GM12878 (cell line): Measurements from ENCODE around the gene IL5. TPM values are rescaled to one million over a fixed set of nuclear protein-coding genes. Genes with fewer than 3 reads are reported as not detected.

Source experiments
- ATAC-seq: fragments of 200-7000 bp; cut with Tn5 transposase; 3 replicates; pipeline ENCODE4 v1.9.1; 2020; ENCODE audit warnings: mild to moderate bottlenecking, moderate library complexity
- BruUV-seq: library from RNA; stranded (reverse); fragments of 400-500 nt; replicated peaks from 2 replicates; lab custom pipeline; 2021; lab: Mats Ljungman, UMichigan
- CTCF ChIA-PET: fragments of 300-600 bp; sonication (Branson Sonifier 250); formaldehyde crosslinking; extraction: SDS; loops from one replicate; lab custom pipeline; 2021; ENCODE audit warnings: inconsistent platforms; lab: Yijun Ruan, JAX
- POLR2A ChIA-PET: fragments of 350-600 bp; formaldehyde crosslinking; extraction: SDS; loops from one replicate; lab custom pipeline; 2021; ENCODE audit warnings: inconsistent platforms; lab: Charles Lee
- RAD21 ChIA-PET: fragments of 300-600 bp; sonication (Branson Sonifier 250); formaldehyde crosslinking; loops from one replicate; lab custom pipeline; 2023; ENCODE audit warnings: antibody characterized with exemption; ENCODE audit not compliant: unreplicated experiment; lab: Charles Lee
- SMC1A ChIA-PET: fragments of 300-600 bp; sonication (Branson Sonifier 250); formaldehyde crosslinking; loops from one replicate; lab custom pipeline; 2023; ENCODE audit not compliant: unreplicated experiment, uncharacterized antibody; lab: Charles Lee
- DNase-seq: peaks from one replicate; pipeline ENCODE4 v3.0.0-alpha.2; 2011; ENCODE audit warnings: low read depth, low spot score
- FAIRE-seq: peaks from 3 replicates; lab custom pipeline; 2011; peaks lifted over from hg19 to GRCh38; lab: Jason Lieb, UNC
- H2AFZ ChIP-seq: 2 replicates; pipeline ENCODE4 v1.6.0; 2011; ENCODE audit warnings: low read depth, low read length, control low read depth; ENCODE audit not compliant: control insufficient read depth
- H3K27ac ChIP-seq: 2 replicates; pipeline ENCODE4 v1.5.1; 2011; ENCODE audit warnings: control low read depth; ENCODE audit not compliant: control insufficient read depth, insufficient read depth
- H3K27me3 ChIP-seq, 2 experiments: replicated peaks in 1 of 2; 2 replicates each; pipeline versions ENCODE4 v1.6.0 to v1.6.1; 2011; ENCODE audit warnings: low read length in 1 of 2; ENCODE audit not compliant: control insufficient read depth in 2 of 2, insufficient read depth in 2 of 2
- H3K36me3 ChIP-seq, 2 experiments: 2 replicates each; pipeline ENCODE4 v1.5.1; 2011; ENCODE audit warnings: low read length in 1 of 2; ENCODE audit not compliant: control insufficient read depth in 2 of 2, insufficient read depth in 2 of 2
- H3K4me1 ChIP-seq: 2 replicates; pipeline ENCODE4 v1.6.1; 2011; ENCODE audit warnings: mild to moderate bottlenecking, low read length, moderate library complexity, mixed read lengths; ENCODE audit not compliant: control insufficient read depth, insufficient read depth
- H3K4me2 ChIP-seq: 2 replicates; pipeline ENCODE4 v1.6.0; 2011; ENCODE audit warnings: control low read depth; ENCODE audit not compliant: control insufficient read depth, insufficient read depth
- H3K4me3 ChIP-seq: fragments of 200-600 bp; sonication (generic); 2 replicates; pipeline ENCODE4 v1.5.1; 2016
- H3K79me2 ChIP-seq: 2 replicates; pipeline ENCODE4 v1.6.0; 2011; ENCODE audit warnings: low read length; ENCODE audit not compliant: control insufficient read depth, insufficient read depth
- H3K9ac ChIP-seq: 2 replicates; pipeline ENCODE4 v1.8.0; 2011; ENCODE audit warnings: low read length, control low read depth, mixed read lengths; ENCODE audit not compliant: control insufficient read depth, insufficient read depth
- H3K9me3 ChIP-seq: replicated peaks from 3 replicates; pipeline ENCODE4 v1.5.1; 2011; ENCODE audit warnings: mild to moderate bottlenecking, low read length; ENCODE audit not compliant: control insufficient read depth, insufficient read depth
- H4K20me1 ChIP-seq: 2 replicates; pipeline ENCODE4 v1.6.0; 2011; ENCODE audit not compliant: control insufficient read depth, insufficient read depth
- CBX3 ChIP-seq: fragments of 200-600 bp; sonication (generic); IDR thresholded peaks from 2 replicates; pipeline ENCODE4 v1.6.1; 2016; ENCODE audit warnings: low read depth, borderline replicate concordance
- EED ChIP-seq: sonication (generic); IDR thresholded peaks from 2 replicates; pipeline ENCODE4 v1.6.1; 2016; ENCODE audit warnings: antibody characterized with exemption, low read depth
- MTA2 ChIP-seq: fragments of 450-650 bp; IDR thresholded peaks from 2 replicates; pipeline ENCODE4 v1.6.1; 2016; ENCODE audit warnings: low read depth, mild to moderate bottlenecking, moderate library complexity
- SMAD1 ChIP-seq: fragments of 450-650 bp; IDR thresholded peaks from 2 replicates; pipeline ENCODE4 v1.6.1; 2018; ENCODE audit warnings: mild to moderate bottlenecking, low read depth; ENCODE audit not compliant: partially characterized antibody
- SMAD5 ChIP-seq: IDR thresholded peaks from 2 replicates; pipeline ENCODE4 v1.6.1; 2016; ENCODE audit warnings: antibody characterized with exemption, low read depth
- SP1 ChIP-seq: IDR thresholded peaks from one replicate; pipeline ENCODE4 v1.6.1; 2011; ENCODE audit warnings: low read depth, low read length
- SPI1 ChIP-seq: IDR thresholded peaks from 2 replicates; pipeline ENCODE4 v1.6.1; 2011; ENCODE audit warnings: low read depth, mild to moderate bottlenecking, low read length, moderate library complexity, borderline replicate concordance; ENCODE audit not compliant: insufficient read depth
- TARDBP ChIP-seq: IDR thresholded peaks from 2 replicates; pipeline ENCODE4 v1.6.1; 2016; ENCODE audit warnings: borderline replicate concordance
- WGBS: methylation state at CpG from one replicate; pipeline ENCODE4 v1.1.6; 2016; ENCODE audit warnings: low lambda C conversion rate; ENCODE audit not compliant: insufficient replicate concordance, insufficient coverage; ENCODE audit errors: missing lambda C conversion rate; 5-methylcytosine and 5-hydroxymethylcytosine counted together
- in situ Hi-C: fragments of 300-500 bp; cut with MboI; formaldehyde crosslinking; loops from 9 replicates; pipeline ENCODE4 v1.14.3; 2018; ENCODE audit warnings: mixed read lengths
- intact Hi-C: fragments of 100-400 bp; cut with micrococcal nuclease; formaldehyde crosslinking; loops from one replicate; pipeline ENCODE4 v1.14.2; 2022; ENCODE audit not compliant: unreplicated experiment
- polyA plus RNA-seq, 11 experiments: library from polyadenylated mRNA; depleted of rRNA in 4 of 11; unstranded in 6 of 11; stranded (reverse) in 5 of 11; fragments of >200 nt; fragmentation: Nextera tagmentation in 4 of 11; fragmentation: Illumina TruSeq in 1 of 11; extraction: Ambion mirVana in 4 of 11; extraction: Trizol in 1 of 11; gene quantifications; 1 replicate in 1 of 11; 2 replicates in 10 of 11; pipeline versions ENCODE4 v1.2.1 to v1.2.3, GENCODE V29; 2011 to 2016; ENCODE audit warnings: inconsistent platforms in 2 of 11, missing spikeins in 2 of 11, low read depth in 1 of 11
- total RNA-seq, 4 experiments: library from RNA; depleted of rRNA in 3 of 4; stranded (reverse); fragments of >200 nt in 3 of 4; fragmentation: Illumina TruSeq in 1 of 4; extraction: Trizol in 1 of 4; gene quantifications; 2 replicates each; pipeline versions ENCODE4 v1.2.1 to v1.2.3, GENCODE V29; 2013 to 2021
- TF ChIP-seq, protein P1 (sequence below): fragments of 450-650 bp; IDR thresholded peaks from 2 replicates; pipeline ENCODE4 v1.6.1; 2017; ENCODE audit warnings: antibody characterized with exemption, mild to moderate bottlenecking, moderate library complexity

Gene IL5
- total and polyA plus RNA-seq, 10 of the 15 experiments (the other 5 are each of a cell fraction or from before 2014, with no cell fraction given): not detected

DNA sequence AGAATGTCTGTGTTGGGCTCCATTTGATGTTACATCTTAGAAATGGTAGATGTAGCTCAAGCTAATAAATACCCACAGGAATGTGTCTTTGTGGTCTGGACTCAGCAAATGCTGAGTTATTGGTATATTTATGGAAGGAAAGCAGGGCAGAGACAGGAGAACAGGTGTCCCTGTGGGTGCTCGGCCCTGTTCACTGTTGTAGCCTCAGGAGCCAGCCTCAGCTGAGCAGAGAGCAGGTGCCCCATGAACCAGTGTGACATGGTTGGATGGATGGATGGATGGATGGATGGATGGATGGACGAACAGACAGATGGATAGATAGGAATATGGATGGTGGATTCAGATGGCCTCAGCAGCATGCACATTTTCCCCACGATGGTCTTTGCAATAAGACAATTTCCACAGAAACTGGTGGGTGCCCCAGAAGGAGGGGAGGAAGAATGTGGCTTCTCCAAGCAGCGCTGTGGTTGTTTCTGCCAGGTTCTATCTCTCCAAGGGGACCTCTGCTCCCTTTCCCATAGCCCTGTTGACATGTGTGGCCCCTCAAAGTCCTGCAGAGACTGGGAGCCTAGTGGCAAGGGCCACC lies 44.5 kb downstream of the IL5 start:
- TF ChIP-seq SMAD1: no peak
- no peak for TF ChIP-seq TARDBP
- TF ChIP-seq CBX3: no peak
- TF ChIP-seq SP1: no peak
- TF ChIP-seq EED: 0 out of 2 replicates have a peak, but pooled peaks have one; percentile 8
- TF ChIP-seq, protein P1, sequence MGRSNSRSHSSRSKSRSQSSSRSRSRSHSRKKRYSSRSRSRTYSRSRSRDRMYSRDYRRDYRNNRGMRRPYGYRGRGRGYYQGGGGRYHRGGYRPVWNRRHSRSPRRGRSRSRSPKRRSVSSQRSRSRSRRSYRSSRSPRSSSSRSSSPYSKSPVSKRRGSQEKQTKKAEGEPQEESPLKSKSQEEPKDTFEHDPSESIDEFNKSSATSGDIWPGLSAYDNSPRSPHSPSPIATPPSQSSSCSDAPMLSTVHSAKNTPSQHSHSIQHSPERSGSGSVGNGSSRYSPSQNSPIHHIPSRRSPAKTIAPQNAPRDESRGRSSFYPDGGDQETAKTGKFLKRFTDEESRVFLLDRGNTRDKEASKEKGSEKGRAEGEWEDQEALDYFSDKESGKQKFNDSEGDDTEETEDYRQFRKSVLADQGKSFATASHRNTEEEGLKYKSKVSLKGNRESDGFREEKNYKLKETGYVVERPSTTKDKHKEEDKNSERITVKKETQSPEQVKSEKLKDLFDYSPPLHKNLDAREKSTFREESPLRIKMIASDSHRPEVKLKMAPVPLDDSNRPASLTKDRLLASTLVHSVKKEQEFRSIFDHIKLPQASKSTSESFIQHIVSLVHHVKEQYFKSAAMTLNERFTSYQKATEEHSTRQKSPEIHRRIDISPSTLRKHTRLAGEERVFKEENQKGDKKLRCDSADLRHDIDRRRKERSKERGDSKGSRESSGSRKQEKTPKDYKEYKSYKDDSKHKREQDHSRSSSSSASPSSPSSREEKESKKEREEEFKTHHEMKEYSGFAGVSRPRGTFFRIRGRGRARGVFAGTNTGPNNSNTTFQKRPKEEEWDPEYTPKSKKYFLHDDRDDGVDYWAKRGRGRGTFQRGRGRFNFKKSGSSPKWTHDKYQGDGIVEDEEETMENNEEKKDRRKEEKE: no peak
- TF ChIP-seq MTA2: no peak
- TF ChIP-seq SPI1: no peak
- TF ChIP-seq SMAD5: no peak
- ATAC-seq (no peak), FAIRE-seq (no peak), DNase-seq (no peak)
- Histone ChIP-seq H3K36me3 (no peaks in the 10 kb centered on the region), H3K9ac (no peak overlapping the region), H2AFZ (no peak overlapping the region), H3K4me1 (peaks cover 45% of the 10 kb centered on the region), H3K4me3 (no peak overlapping the region), H3K4me2 (no peak overlapping the region), H4K20me1 (no peaks in the 10 kb centered on the region), H3K9me3 (no peaks in the 10 kb centered on the region), H3K27ac (no peak overlapping the region), H3K79me2 (peaks cover 6% of the 10 kb centered on the region), H3K27me3 (no peaks in the 10 kb centered on the region)
- ChIA-PET CTCF (interaction anchor here (0.6 to 13.6 kb wide), 17 partner anchors 10 to 319 kb away, joined by 3 to 481 read pairs (median 5); partner anchors contain the start of genes RAD50 and SLC22A5), POLR2A (interaction anchor here (0.7 to 24.5 kb wide), 12 partner anchors 20 to 113 kb away, joined by 3 to 389 read pairs (median 6); no protein-coding TSS in a partner anchor), RAD21 (interaction anchor here (0.8 to 27.2 kb wide), 20 partner anchors 10 to 321 kb away, joined by 3 to 453 read pairs (median 14); partner anchors contain the start of genes IRF1, SLC22A4 and SLC22A5), SMC1A (interaction anchor here (0.6 to 13.3 kb wide), 18 partner anchors 8 to 385 kb away, joined by 3 to 340 read pairs (median 4); partner anchors contain the start of gene IRF1)
- intact Hi-C loops: loop anchor here (5.0 kb wide), 1 partner anchor 41 kb away; no protein-coding TSS in a partner anchor
- in situ Hi-C loops: loop anchor here (10.0 kb wide), 1 partner anchor 114 kb away; no protein-coding TSS in a partner anchor
- WGBS: 83% methylated on average over 4 of the region's 4 CpGs
- no TSS peak for BruUV-seq
